HepG2 (cell line): ENCODE results near the gene PTPRE. TPM values are rescaled to one million over a fixed set of nuclear protein-coding genes. Genes with fewer than 3 reads are reported as not detected.

Experiments
- ATAC-seq: fragments of 200-7000 bp; cut with Tn5 transposase; 3 replicates; pipeline ENCODE4 v1.9.1; 2020; ENCODE audit warnings: mild to moderate bottlenecking, moderate library complexity
- BruUV-seq: library from RNA; stranded (reverse); fragments of 400-500 nt; replicated peaks from 2 replicates; lab custom pipeline; 2021; lab: Mats Ljungman, UMichigan
- CTCF ChIA-PET: fragments of 300-600 bp; formaldehyde crosslinking; extraction: SDS; loops from one replicate; lab custom pipeline; 2021; ENCODE audit warnings: low total read pairs, inconsistent platforms, low intra/inter-chr PET ratio; lab: Yijun Ruan, JAX
- POLR2A ChIA-PET: fragments of 350-600 bp; sonication (Branson Sonifier 250); formaldehyde crosslinking; loops from one replicate; lab custom pipeline; 2020; ENCODE audit warnings: antibody characterized with exemption, inconsistent platforms; lab: Yijun Ruan, JAX
- DNase-seq: peaks from one replicate; pipeline ENCODE4 v3.0.0-alpha.2; 2015; ENCODE audit warnings: low spot score
- FAIRE-seq: peaks from 3 replicates; lab custom pipeline; 2011; peaks lifted over from hg19 to GRCh38; lab: Jason Lieb, UNC
- H2AFZ ChIP-seq: one replicate; pipeline ENCODE4 v1.6.1; 2011; ENCODE audit warnings: low read length, inconsistent platforms
- H3K27ac ChIP-seq: fragments of 300-600 bp; 3 replicates; pipeline ENCODE4 v1.8.0; 2011; ENCODE audit warnings: mixed run types, mild to moderate bottlenecking, mixed read lengths, low read length, inconsistent platforms; ENCODE audit not compliant: insufficient read depth; ENCODE audit errors: extremely low read length
- H3K27me3 ChIP-seq, 2 experiments: fragments of 200-600 bp in 1 of 2; 2 replicates in 1 of 2; 3 replicates in 1 of 2; pipeline versions ENCODE4 v1.6.0 to v1.8.0; 2011; ENCODE audit warnings: low read length in 2 of 2, mild to moderate bottlenecking in 2 of 2, moderate library complexity in 2 of 2, inconsistent platforms in 1 of 2; ENCODE audit not compliant: insufficient read depth in 2 of 2, control insufficient read depth in 1 of 2
- H3K36me3 ChIP-seq, 2 experiments: fragments of 200-600 bp in 1 of 2; replicated peaks in 1 of 2; 2 replicates in 1 of 2; 3 replicates in 1 of 2; pipeline versions ENCODE4 v1.5.1 to v1.8.0; 2011; ENCODE audit warnings: low read length in 2 of 2, inconsistent platforms in 1 of 2; ENCODE audit not compliant: insufficient read depth in 2 of 2, control insufficient read depth in 1 of 2
- H3K4me1 ChIP-seq: 2 replicates; pipeline ENCODE4 v1.5.1; 2012; ENCODE audit warnings: low read length, inconsistent platforms; ENCODE audit not compliant: insufficient read depth
- H3K4me2 ChIP-seq: 2 replicates; pipeline ENCODE4 v1.6.0; 2011; ENCODE audit warnings: low read depth, low read length, inconsistent platforms
- H3K4me3 ChIP-seq, 3 experiments: fragments of 200-600 bp in 1 of 3; sonication (generic), shearing (Covaris generic) in 1 of 3; replicated peaks in 1 of 3; 2 replicates each; pipeline ENCODE4 v1.5.1; 2011 to 2016; ENCODE audit warnings: low read length in 3 of 3, inconsistent platforms in 2 of 3, low read depth in 2 of 3, mild to moderate bottlenecking in 2 of 3, control low read depth in 1 of 3, mixed read lengths in 1 of 3; ENCODE audit not compliant: insufficient read depth in 1 of 3
- H3K79me2 ChIP-seq: one replicate; pipeline ENCODE4 v1.6.1; 2011; ENCODE audit warnings: low read length, inconsistent platforms; ENCODE audit not compliant: insufficient read depth
- H3K9ac ChIP-seq: 2 replicates; pipeline ENCODE4 v1.6.0; 2011; ENCODE audit warnings: mild to moderate bottlenecking, low read depth, low read length, inconsistent platforms; ENCODE audit not compliant: insufficient read depth
- H3K9me3 ChIP-seq: 2 replicates; pipeline ENCODE4 v1.5.1; 2012; ENCODE audit warnings: mild to moderate bottlenecking, low read length
- H4K20me1 ChIP-seq: 2 replicates; pipeline ENCODE4 v1.6.0; 2011; ENCODE audit warnings: inconsistent platforms, mild to moderate bottlenecking, low read length, moderate library complexity; ENCODE audit not compliant: insufficient read depth
- HMGA1 ChIP-seq: sonication (generic); formaldehyde crosslinking; conservative IDR thresholded peaks from 2 replicates; pipeline ENCODE4 v1.4.0; 2020; ENCODE audit warnings: missing genetic modification reagents
- KMT2A ChIP-seq: sonication (generic); formaldehyde crosslinking; IDR thresholded peaks from 2 replicates; pipeline ENCODE4 v1.4.0; 2020; ENCODE audit warnings: missing genetic modification reagents
- SMARCE1 ChIP-seq: fragments of 450-650 bp; IDR thresholded peaks from 2 replicates; pipeline ENCODE4 v1.6.1; 2017; ENCODE audit warnings: borderline replicate concordance
- WGBS: methylation state at CpG from one replicate; pipeline ENCODE4 v1.1.6; 2017; ENCODE audit warnings: low lambda C conversion rate; 5-methylcytosine and 5-hydroxymethylcytosine counted together
- in situ Hi-C: cut with HindIII; loops from 2 replicates; pipeline ENCODE4 v1.10.0; 2017; ENCODE audit warnings: low pct_unique_long_range_greater_than_20kb; ENCODE audit not compliant: extremely low pct_ligation_motif_present
- intact Hi-C: fragments of 100-400 bp; cut with micrococcal nuclease; formaldehyde crosslinking; loops from one replicate; pipeline ENCODE4 v1.10.0; 2022; ENCODE audit not compliant: unreplicated experiment
- polyA plus RNA-seq, 8 experiments: library from polyadenylated mRNA; depleted of rRNA in 3 of 8; stranded (reverse) in 7 of 8; unstranded in 1 of 8; fragments of >200 nt; fragmentation: Illumina TruSeq in 4 of 8; extraction: Trizol in 4 of 8; gene quantifications; 2 replicates each; pipeline versions ENCODE4 v1.2.1 to v1.2.3, GENCODE V29; 2011 to 2016; ENCODE audit warnings: low read depth in 4 of 8, missing spikeins in 1 of 8, mixed read lengths in 1 of 8; ENCODE audit not compliant: insufficient read depth in 1 of 8
- total RNA-seq, 5 experiments: library from RNA; depleted of rRNA; stranded (reverse); fragments of >200 nt; fragmentation: Illumina TruSeq; extraction: Trizol; gene quantifications; 2 replicates each; pipeline ENCODE4 v1.2.3, GENCODE V29; 2016; ENCODE audit warnings: low read depth in 1 of 5
- TF ChIP-seq, protein P1 (sequence below): fragments of 450-650 bp; IDR thresholded peaks from 2 replicates; pipeline ENCODE4 v1.6.1; 2016

The PTPRE gene
- total and polyA plus RNA-seq, 2 of the 13 experiments (the other 11 are each of a cell fraction or from before 2014, with no cell fraction given): 0.01 to 0.02 TPM

DNA sequence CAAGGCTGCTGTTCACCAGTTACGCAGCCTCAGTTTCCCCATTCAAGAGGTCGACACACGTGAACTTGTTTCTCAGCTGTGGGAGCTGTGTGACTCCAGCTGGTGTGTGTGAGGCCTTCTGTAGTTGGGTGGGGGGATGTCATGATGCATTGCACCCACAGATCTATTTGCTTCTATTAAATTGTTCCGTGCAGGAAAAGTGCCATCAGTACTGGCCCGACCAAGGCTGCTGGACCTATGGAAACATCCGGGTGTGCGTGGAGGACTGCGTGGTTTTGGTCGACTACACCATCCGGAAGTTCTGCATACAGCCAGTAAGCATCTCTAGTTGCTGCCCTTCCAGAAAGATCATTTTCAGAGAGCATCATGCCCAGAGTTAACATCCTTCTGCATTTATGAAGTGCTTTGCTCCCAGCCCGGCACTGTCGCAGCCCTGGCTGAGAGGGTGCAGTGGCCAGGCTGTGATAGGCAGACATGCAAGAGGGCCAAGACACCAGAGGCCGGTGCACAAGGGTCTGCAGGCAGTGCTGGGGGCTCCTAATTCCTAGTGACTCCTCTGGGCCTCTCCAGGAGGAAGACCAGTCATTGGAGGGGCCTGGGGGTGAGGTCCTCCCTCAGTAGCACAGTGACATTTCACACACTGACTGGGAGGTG is 159.1 kb downstream of the PTPRE start:
- in situ Hi-C loops: loop anchor here (5.0 to 10.0 kb wide), 2 partner anchors 159 to 351 kb away; partner anchors contain the start of gene PTPRE
- H3K9ac ChIP-seq: no peak overlapping the region

DNA sequence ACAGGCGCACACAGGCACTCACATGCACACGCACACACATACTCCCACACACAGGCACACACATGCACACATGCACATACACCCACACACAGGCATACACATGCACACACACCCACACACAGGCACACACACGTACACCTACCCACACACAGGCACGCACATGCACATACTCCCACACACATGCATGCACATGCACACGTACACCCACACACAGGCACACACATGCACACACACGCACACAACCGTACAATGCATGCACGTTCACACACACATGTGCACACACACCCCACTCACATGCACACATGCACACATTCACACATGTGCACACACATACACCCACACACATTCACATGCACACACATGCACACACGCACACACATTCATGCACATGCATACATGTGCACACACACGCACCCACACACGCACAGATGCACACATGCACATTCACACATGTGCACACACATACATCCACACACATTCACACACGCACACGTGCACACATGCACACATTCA is 160.0 kb downstream of the PTPRE start:
- H3K4me2 ChIP-seq: no peak overlapping the region
- no peak overlapping the region for H3K27ac ChIP-seq
- H3K27me3 ChIP-seq: peaks cover 10 to 64% of the 10 kb centered on the region in 2 experiments; a peak in 3 of 5 replicates
- TF ChIP-seq, protein P1, sequence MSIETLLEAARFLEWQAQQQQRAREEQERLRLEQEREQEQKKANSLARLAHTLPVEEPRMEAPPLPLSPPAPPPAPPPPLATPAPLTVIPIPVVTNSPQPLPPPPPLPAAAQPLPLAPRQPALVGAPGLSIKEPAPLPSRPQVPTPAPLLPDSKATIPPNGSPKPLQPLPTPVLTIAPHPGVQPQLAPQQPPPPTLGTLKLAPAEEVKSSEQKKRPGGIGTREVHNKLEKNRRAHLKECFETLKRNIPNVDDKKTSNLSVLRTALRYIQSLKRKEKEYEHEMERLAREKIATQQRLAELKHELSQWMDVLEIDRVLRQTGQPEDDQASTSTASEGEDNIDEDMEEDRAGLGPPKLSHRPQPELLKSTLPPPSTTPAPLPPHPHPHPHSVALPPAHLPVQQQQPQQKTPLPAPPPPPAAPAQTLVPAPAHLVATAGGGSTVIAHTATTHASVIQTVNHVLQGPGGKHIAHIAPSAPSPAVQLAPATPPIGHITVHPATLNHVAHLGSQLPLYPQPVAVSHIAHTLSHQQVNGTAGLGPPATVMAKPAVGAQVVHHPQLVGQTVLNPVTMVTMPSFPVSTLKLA: peak; percentile 100
- TF ChIP-seq HMGA1 (CRISPR knock-in tag): no peak
- in situ Hi-C loops (loop anchor here (5.0 to 10.0 kb wide), 2 partner anchors 160 to 352 kb away; partner anchors contain the start of gene PTPRE), intact Hi-C loops (loop anchor here (5.0 kb wide), 1 partner anchor 350 kb away; no protein-coding TSS in a partner anchor)
- WGBS: 61% methylated on average over 13 of the region's 13 CpGs
- ChIA-PET CTCF (no interaction called here), POLR2A (no interaction called here)
- no peaks in the 10 kb centered on the region for H3K4me1 ChIP-seq
- BruUV-seq: no TSS peak
- H4K20me1 ChIP-seq: no peaks in the 10 kb centered on the region
- FAIRE-seq (no peak), DNase-seq (no peak), ATAC-seq (no peak)
- H3K79me2 ChIP-seq: no peaks in the 10 kb centered on the region
- no peaks in the 10 kb centered on the region for H3K36me3 ChIP-seq
- no peak overlapping the region for H3K4me3 ChIP-seq
- H3K9me3 ChIP-seq: no peaks in the 10 kb centered on the region
- H3K9ac ChIP-seq: no peak overlapping the region
- no peak overlapping the region for H2AFZ ChIP-seq

More for the DNA sequence above, 159.1 kb downstream of the PTPRE start:
- no peak for FAIRE-seq
- ATAC-seq: no peak
- Histone ChIP-seq H3K4me3 (no peak overlapping the region), H3K79me2 (no peaks in the 10 kb centered on the region), H3K4me2 (no peak overlapping the region), H3K27ac (no peak overlapping the region), H3K9me3 (no peaks in the 10 kb centered on the region), H4K20me1 (no peaks in the 10 kb centered on the region)
- intact Hi-C loops: loop anchor here (5.0 kb wide), 1 partner anchor 349 kb away; no protein-coding TSS in a partner anchor
- BruUV-seq: no TSS peak
- TF ChIP-seq KMT2A (CRISPR knock-in tag) (no peak), SMARCE1 (no peak)
- TF ChIP-seq, all 625 proteins: peak for 0
- ChIA-PET CTCF (no interaction called here), POLR2A (no interaction called here)
- Histone ChIP-seq H2AFZ (no peak overlapping the region), H3K27me3 (peaks cover 10 to 60% of the 10 kb centered on the region in 2 experiments; a peak in 3 of 5 replicates), H3K4me1 (no peaks in the 10 kb centered on the region), H3K36me3 (no peaks in the 10 kb centered on the region)
- WGBS: 29% methylated on average over 11 of the region's 13 CpGs
- DNase-seq: no peak
